ENCODE data around the gene CYP2C18. TPM values are rescaled to one million over a fixed set of nuclear protein-coding genes. Genes with fewer than 3 reads are reported as not detected.

CYP2C18 gene
- total RNA-seq, 1 donor from 2014 or later: not detected

DNA sequence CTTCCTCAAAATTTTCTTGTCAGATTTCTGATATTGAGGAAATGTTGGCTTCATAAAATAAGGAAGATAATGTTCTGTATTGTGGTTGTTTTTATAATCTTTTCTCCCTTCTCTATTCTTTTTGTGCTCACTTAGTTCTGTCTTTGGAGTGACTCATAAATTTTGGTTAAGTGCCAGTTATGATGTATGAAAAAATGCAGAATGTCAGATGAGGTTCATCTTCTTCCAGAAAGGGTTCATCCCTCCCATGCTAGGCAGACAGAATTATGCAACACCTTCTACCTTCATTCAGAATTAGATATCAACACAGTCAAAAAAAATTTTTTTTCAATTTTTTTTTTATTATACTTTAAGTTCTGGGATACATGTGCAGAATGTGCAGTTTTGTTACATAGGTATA is 42.3 kb downstream of the CYP2C18 start:
- TF ChIP-seq, protein P1, sequence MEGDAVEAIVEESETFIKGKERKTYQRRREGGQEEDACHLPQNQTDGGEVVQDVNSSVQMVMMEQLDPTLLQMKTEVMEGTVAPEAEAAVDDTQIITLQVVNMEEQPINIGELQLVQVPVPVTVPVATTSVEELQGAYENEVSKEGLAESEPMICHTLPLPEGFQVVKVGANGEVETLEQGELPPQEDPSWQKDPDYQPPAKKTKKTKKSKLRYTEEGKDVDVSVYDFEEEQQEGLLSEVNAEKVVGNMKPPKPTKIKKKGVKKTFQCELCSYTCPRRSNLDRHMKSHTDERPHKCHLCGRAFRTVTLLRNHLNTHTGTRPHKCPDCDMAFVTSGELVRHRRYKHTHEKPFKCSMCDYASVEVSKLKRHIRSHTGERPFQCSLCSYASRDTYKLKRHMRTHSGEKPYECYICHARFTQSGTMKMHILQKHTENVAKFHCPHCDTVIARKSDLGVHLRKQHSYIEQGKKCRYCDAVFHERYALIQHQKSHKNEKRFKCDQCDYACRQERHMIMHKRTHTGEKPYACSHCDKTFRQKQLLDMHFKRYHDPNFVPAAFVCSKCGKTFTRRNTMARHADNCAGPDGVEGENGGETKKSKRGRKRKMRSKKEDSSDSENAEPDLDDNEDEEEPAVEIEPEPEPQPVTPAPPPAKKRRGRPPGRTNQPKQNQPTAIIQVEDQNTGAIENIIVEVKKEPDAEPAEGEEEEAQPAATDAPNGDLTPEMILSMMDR (IDR thresholded peaks at IDR 0.05; ENCODE audit: insufficient read depth, low read length, poor library complexity, severe bottlenecking): no peak
- no peak overlapping the region for H3K4me3 ChIP-seq (ENCODE audit: low read depth, low read length)
- DNase-seq (ENCODE audit: low read depth): no peak

DNA sequence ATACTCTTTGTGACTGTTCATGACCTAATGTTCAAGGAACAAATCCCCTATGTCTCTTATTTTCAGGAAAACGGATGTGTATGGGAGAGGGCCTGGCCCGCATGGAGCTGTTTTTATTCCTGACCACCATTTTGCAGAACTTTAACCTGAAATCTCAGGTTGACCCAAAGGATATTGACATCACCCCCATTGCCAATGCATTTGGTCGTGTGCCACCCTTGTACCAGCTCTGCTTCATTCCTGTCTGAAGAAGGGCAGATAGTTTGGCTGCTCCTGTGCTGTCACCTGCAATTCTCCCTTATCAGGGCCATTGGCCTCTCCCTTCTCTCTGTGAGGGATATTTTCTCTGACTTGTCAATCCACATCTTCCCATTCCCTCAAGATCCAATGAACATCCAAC is 51.7 kb downstream of the CYP2C18 start:
- TF ChIP-seq, protein P1 (IDR thresholded peaks at IDR 0.05; ENCODE audit: insufficient read depth, low read length, poor library complexity, severe bottlenecking): no peak
- Histone ChIP-seq H3K4me3 (ENCODE audit: low read depth, low read length) (no peak overlapping the region), H3K36me3 (ENCODE audit: control insufficient read depth, insufficient read depth, low read length) (no peaks in the 10 kb centered on the region), H3K27me3 (ENCODE audit: control insufficient read depth, insufficient read depth, low read length) (no peaks in the 10 kb centered on the region)
- no peak for DNase-seq (ENCODE audit: low read depth)

More for the DNA sequence above, 42.3 kb downstream of the CYP2C18 start:
- no peaks in the 10 kb centered on the region for H3K27me3 ChIP-seq (ENCODE audit: control insufficient read depth, insufficient read depth, low read length)
- H3K36me3 ChIP-seq (ENCODE audit: control insufficient read depth, insufficient read depth, low read length): no peaks in the 10 kb centered on the region

DNA sequence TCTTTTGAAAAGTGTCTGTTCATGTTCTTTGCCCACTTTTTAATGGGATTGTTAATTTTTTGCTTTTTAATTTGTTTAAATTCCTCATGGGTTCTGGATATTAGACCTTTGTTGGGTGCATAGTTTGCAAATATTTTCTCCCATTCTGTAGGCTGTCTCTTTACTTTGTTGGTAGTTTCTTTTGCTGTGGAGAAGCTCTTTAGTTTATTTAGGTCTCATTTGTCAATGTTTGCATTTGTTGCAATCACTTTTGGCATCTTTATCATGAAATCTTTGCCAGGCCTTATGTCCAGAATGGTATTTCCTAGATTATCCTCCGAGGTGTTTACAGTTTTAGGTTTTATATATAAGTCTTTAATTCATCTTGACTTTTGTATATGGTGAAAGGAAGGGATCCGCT is 55.1 kb downstream of the CYP2C18 start:
- no peak for DNase-seq (ENCODE audit: low read depth)
- no peaks in the 10 kb centered on the region for H3K36me3 ChIP-seq (ENCODE audit: control insufficient read depth, insufficient read depth, low read length)
- no peak overlapping the region for H3K4me3 ChIP-seq (ENCODE audit: low read depth, low read length)
- no peaks in the 10 kb centered on the region for H3K27me3 ChIP-seq (ENCODE audit: control insufficient read depth, insufficient read depth, low read length)
- TF ChIP-seq, protein P1 (IDR thresholded peaks at IDR 0.05; ENCODE audit: insufficient read depth, low read length, poor library complexity, severe bottlenecking): no peak

DNA sequence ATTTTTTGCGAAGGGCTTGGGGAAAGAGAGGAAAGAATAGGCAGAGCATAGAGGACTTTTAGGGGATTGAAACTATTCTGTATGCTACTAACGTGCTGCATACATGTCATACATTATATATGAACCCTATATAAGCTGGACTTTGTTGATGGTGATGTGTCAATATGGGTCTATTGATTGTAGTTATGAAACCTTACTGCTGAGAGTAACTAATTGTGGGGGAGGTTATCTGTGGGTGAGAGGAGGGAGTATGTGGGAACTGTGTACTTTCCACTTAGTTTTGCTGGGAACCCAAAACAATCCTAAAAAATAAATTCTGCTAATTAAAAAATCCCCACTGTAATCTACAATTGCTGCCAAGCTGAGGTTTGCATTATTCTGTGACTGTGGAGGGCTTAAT is 63.6 kb downstream of the CYP2C18 start:
- H3K27me3 ChIP-seq (ENCODE audit: control insufficient read depth, insufficient read depth, low read length): no peaks in the 10 kb centered on the region
- no peaks in the 10 kb centered on the region for H3K36me3 ChIP-seq (ENCODE audit: control insufficient read depth, insufficient read depth, low read length)
- TF ChIP-seq, protein P1 (IDR thresholded peaks at IDR 0.05; ENCODE audit: insufficient read depth, low read length, poor library complexity, severe bottlenecking): no peak
- no peak for DNase-seq (ENCODE audit: low read depth)
- H3K4me3 ChIP-seq (ENCODE audit: low read depth, low read length): no peak overlapping the region

DNA sequence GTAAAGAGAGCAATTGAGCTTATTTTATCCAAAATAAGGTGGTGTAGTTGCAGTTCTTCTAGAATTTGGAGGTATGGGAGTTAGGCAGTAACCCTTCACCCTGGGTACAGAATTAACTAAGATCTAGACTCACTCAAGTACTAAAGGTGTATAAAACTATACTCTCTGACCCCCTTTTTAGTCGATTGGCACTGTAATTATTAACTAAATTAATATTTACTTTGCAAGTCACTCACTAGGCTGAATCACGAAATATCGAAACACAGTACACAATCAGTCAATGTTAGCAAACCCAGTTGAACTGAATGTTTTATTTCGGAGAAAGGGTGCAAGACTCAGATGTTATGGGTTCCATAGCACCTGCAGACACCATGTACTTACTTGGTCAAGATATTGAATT is 64.3 kb downstream of the CYP2C18 start:
- Histone ChIP-seq H3K36me3 (ENCODE audit: control insufficient read depth, insufficient read depth, low read length) (no peaks in the 10 kb centered on the region), H3K4me3 (ENCODE audit: low read depth, low read length) (no peak overlapping the region), H3K27me3 (ENCODE audit: control insufficient read depth, insufficient read depth, low read length) (no peaks in the 10 kb centered on the region)
- DNase-seq (ENCODE audit: low read depth): no peak
- TF ChIP-seq, protein P1 (IDR thresholded peaks at IDR 0.05; ENCODE audit: insufficient read depth, low read length, poor library complexity, severe bottlenecking): no peak

DNA sequence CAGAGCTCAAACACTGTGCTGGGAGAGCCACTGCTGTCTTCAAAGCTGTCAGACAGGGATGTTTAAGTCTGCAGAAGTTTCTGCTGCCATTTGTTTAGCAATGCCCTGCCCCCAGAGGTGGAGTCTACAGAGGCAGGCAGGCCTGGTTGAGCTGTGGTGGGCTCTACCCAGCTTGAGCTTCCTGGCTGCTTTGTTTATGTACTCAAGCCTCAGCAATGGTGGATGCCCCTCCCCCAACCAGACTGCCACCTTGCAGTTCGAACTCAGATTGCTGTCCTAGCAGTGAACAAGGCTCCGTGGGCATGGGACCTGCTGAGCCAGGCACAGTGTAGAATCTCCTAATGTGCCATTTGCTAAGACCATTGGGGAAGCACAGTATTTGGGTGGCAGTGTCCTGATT is 74.4 kb downstream of the CYP2C18 start:
- no peaks in the 10 kb centered on the region for H3K27me3 ChIP-seq (ENCODE audit: control insufficient read depth, insufficient read depth, low read length)
- TF ChIP-seq, protein P1 (IDR thresholded peaks at IDR 0.05; ENCODE audit: insufficient read depth, low read length, poor library complexity, severe bottlenecking): no peak
- H3K4me3 ChIP-seq (ENCODE audit: low read depth, low read length): no peak overlapping the region
- H3K36me3 ChIP-seq (ENCODE audit: control insufficient read depth, insufficient read depth, low read length): no peaks in the 10 kb centered on the region
- DNase-seq (ENCODE audit: low read depth): no peak
